ENCODE measurements around the gene CCT3. TPM values are rescaled to one million over a fixed set of nuclear protein-coding genes. Genes with fewer than 3 reads are reported as not detected.

CCT3 gene
- total RNA-seq, result 205 and 349 TPM in 2 replicates

DNA sequence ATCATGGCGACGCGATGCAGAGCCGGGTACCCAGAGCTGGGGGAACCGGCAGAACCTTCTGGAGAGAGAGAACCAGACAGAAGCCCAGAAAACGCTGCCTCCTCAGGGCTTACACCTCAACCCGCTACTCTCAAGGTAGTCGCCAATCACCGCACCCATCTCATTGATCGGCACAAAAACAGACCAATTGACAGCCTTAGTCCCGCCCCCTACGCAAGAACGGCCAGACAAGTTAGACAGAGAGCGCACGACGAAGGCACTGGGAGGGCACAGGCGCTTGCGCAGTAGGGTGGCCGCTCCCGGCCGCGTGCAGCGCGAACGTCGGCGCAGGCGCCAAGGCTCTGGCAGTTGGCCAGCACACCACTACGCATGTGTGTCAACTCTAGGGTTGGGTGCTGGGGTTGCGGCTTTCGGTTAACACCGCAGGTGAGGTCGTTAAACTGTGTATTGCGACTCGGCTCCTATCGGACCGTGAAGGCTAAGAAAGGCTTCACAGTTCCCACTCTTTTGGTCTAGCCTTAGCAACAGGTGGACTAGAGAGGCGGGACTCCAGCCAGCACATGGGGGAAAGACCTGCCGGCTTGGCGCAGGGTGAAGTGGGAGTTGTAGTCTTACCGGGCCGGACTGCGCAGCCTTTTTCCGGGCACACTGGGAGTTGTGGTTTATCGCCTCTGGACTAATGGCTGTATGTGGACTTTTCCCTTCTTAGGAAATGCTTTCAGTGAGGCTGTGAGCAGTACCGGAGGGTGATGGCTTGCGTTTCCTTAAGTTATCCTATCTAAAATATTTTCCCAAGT lies at the start of gene CCT3, which contains the start of gene TSACC:
Gene CCT3, minus strand, starts transcription at position 113 of the 797 bp plus-strand sequence. Its CDS starts 108 bp downstream, at position 5.
Gene TSACC, plus strand, starts transcription at position 347 of the 797 bp plus-strand sequence. CDS start 1,232 bp downstream, outside the sequence.

DNA sequence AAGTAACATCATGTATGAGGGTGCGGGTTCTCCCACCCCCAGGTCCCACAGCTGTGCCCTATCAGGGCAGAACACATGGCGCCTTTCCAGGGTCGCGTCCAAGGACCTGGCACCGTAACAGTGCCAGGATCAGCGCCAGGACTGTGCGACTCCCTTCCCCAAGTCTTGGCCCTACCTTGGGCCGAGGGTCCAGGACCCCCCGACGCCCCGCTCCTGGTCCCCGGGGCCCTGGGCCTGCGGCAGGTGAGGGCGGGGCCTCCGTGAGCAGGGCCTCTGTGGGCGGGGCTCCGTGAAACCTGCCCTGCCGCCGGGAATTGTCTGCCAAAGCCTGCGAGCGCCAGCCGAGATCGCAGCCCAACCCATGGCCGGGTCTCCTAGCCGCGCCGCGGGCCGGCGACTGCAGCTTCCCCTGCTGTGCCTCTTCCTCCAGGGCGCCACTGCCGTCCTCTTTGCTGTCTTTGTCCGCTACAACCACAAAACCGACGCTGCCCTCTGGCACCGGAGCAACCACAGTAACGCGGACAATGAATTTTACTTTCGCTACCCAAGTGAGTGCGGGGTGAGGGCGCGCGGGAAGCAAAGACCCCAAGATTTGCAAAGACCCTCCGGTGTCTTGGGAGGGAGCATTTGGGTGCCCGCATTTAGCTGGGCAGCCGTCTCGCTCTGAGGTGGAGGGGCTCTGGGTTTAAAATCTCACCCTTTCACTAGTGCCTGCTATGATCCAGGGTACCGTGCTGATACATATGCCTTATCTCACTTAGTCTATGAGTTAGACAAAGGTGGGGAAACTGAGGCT lies 31.0 kb upstream of the CCT3 start, which contains the start of gene RHBG:
Gene RHBG, plus strand, starts transcription at position 323 of the 796 bp plus-strand sequence. Its CDS starts 39 bp downstream, at position 362.

DNA sequence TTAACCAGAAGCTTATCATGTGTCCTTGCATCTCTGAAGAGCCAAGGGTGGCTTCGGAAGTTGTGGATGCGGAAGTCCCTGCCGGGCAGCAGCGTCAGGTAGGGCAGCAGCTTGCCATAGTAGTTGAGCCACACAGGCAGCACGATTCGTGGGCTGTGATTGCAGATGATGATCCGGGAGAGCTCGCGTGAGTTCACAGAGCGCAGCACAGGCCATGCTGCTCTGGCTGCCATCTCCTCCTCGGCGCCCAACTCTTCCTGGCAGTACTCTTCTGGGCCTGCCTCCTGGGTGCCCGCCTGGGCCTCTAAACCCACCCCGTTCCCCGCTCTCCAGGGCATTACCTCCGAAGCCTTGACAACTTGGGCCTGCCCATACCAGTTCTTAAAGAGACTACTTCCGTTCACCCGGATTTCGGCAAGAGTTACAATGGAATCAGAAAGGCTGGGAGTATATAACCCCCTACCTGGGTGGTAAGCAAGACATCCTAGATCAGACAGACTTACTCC lies 39.2 kb downstream of the CCT3 start, which contains the start of gene VHLL:
Gene VHLL, minus strand, starts transcription at position 456 of the 506 bp plus-strand sequence. Its CDS starts 118 bp downstream, at position 338.

DNA sequence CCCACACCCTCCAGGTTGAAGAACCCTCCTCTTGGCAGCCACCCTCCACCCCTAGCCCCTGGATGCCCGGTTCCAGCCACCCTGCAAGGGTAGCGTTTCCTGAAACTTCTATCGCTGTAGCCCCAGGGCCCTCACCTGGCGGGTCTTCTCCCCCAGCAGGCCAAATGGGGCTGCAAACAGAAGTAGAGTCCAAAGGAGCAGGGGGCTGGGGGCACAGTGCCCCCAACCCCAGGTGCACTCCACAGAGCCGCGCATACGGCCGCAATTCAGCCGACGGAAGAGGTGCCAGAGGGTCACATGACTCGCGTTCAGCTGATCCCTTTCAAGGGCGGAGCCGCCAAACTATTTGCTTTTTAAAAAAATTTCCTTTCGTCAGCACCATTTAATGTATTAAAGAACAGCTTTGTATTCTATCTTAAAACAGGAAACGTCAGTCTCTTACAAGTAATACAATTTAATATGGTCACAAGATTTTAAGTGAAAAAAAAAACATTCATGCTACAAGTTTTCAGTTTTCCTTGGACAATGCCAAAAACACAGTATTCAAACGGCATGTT lies 42.6 kb downstream of the CCT3 start, which contains the start of gene GLMP:
Gene GLMP, minus strand, starts transcription at position 289 of the 557 bp plus-strand sequence. Its CDS starts 34 bp downstream, at position 255.

DNA sequence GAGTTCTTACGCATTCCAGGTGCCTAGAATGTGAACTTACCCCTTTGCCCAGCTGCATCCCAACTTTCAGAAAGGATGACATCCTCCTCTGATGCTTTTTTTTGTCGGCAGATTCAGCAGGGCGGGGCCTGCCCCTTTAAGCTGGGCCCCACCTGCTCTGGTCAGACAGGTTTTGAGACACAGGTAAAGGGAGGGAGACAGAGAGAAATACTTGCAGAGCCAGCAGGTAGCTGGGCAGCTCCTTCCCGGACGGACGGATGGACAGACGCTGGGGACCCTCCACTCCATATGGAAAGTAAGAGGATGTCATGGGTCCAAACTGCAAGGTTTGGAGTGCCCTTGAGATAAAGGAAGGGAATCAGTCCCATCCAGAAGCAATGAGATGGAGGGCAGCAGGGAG lies 54.0 kb downstream of the CCT3 start, which contains the start of gene TMEM79:
Gene TMEM79, plus strand, starts transcription at position 214 of the 400 bp plus-strand sequence. CDS start 902 bp downstream, outside the sequence.

DNA sequence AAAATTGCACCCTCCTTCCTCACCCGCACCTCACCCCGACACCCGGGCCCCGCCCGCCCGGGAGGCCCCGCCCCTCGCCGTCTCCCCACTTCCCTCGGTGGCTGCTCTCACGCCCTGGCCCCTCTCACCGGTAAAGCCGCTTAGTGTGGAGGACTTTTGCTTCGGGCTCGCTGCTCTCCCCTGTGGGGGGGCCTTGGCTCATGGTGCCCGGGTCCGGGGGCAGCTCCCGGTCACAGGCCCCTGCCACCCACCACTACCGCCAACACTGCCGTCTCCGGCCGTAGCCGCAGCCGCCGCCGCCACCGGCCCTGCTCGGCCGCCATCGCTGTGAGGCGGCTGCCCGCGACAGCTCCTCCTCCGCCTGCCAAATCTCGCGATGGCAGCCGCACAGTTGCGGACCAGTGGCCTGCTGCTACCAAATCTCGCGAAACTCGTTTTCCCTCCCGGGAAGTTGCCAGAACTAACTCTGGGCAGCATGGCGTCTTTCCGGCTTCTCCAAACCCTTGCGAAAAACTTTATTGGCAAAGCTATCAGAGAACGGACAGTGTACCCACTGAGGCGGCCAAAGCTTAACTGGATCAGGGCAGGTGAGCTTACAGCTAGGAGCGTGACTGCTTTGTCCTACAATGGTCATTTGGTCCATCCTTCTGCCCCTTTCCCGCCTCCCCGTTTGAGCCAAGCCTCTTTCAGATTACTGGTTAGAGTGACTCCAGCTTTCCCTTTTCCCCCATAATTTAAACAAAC lies 55.4 kb downstream of the CCT3 start, which contains the start of gene SMG5:
Gene SMG5, minus strand, starts transcription at position 347 of the 744 bp plus-strand sequence. Its CDS starts 145 bp downstream, at position 202.

Other genes with a start within 250 kb of the CCT3 start
- gene LMNA, start 223.6 kb downstream of the CCT3 start, total RNA-seq, result 439 and 479 TPM in 2 replicates
- gene SEMA4A, start 184.7 kb downstream of the CCT3 start, total RNA-seq, result 0.65 and 0.88 TPM in 2 replicates
- gene SLC25A44, start 144.2 kb downstream of the CCT3 start, total RNA-seq, result 11.6 and 15.2 TPM in 2 replicates
- gene PMF1, start 125.3 kb downstream of the CCT3 start, total RNA-seq, result 53.4 and 80.4 TPM in 2 replicates
- 1.2 TPM in 1 of 2 replicates, not detected in the other for gene BGLAP, start 96.1 kb downstream of the CCT3 start, total RNA-seq
- 0.26 and 2.1 TPM in 2 replicates for gene PAQR6, start 90.2 kb downstream of the CCT3 start, total RNA-seq
- 36.1 and 46.6 TPM in 2 replicates for gene SMG5, start 55.5 kb downstream of the CCT3 start, total RNA-seq
- 2.5 and 6.6 TPM in 2 replicates for gene TMEM79, start 54.0 kb downstream of the CCT3 start, total RNA-seq
- 82.5 and 103 TPM in 2 replicates for gene GLMP, start 42.6 kb downstream of the CCT3 start, total RNA-seq
- gene VHLL, start 39.0 kb downstream of the CCT3 start, total RNA-seq, result 5.3 TPM in 1 of 2 replicates, not detected in the other
- gene TSACC, start 234 bp upstream of the CCT3 start, total RNA-seq, result 0.65 TPM in 1 of 2 replicates, not detected in the other
- gene RHBG, start 30.9 kb upstream of the CCT3 start, total RNA-seq, result not detected in 2 replicates
- 16.9 and 40.0 TPM in 2 replicates for gene MEF2D, start 162.5 kb upstream of the CCT3 start, total RNA-seq
- gene IQGAP3, start 234.3 kb upstream of the CCT3 start, total RNA-seq, result 4.2 and 22.8 TPM in 2 replicates
- gene TTC24, start 241.4 kb upstream of the CCT3 start, total RNA-seq, result not detected in 2 replicates